Vagina (tissue), 2 donors: Measurements from ENCODE around the gene HPF1. TPM values are rescaled to one million over a fixed set of nuclear protein-coding genes. Genes with fewer than 3 reads are reported as not detected.
"Not testable (repeated sequence)": the region's sequence is repeated elsewhere in the genome, so short reads cannot be mapped to it uniquely, and the experiment has no call there.

ENCODE experiments used
- DNase-seq, 2 donors: peaks; one replicate each; pipeline ENCODE4 v3.0.0-alpha.2; 2017; ENCODE audit errors: extremely low spot score in 2 of 2
- H3K27ac ChIP-seq: fragments of 200-600 bp; sonication (generic); one replicate; pipeline ENCODE4 v1.5.1; 2019
- H3K27me3 ChIP-seq: fragments of 200-600 bp; sonication (generic); one replicate; pipeline ENCODE4 v1.5.1; 2019
- H3K36me3 ChIP-seq, 2 donors: fragments of 200-600 bp; sonication (generic); one replicate each; pipeline ENCODE4 v1.5.1; 2017 to 2019
- H3K4me1 ChIP-seq: fragments of 200-600 bp; sonication (generic); one replicate; pipeline ENCODE4 v1.5.1; 2019
- H3K4me3 ChIP-seq, 2 donors: fragments of 200-600 bp; sonication (generic); 1 replicate in 1 of 2; 2 replicates in 1 of 2; pipeline ENCODE4 v1.5.1; 2016 to 2019
- H3K9me3 ChIP-seq: fragments of 200-600 bp; sonication (generic); one replicate; pipeline ENCODE4 v1.5.1; 2019
- CTCF ChIP-seq, 3 experiments: fragments of 450-650 bp in 2 of 3; fragments of 200-600 bp in 1 of 3; sonication (generic) in 1 of 3; IDR thresholded peaks; one replicate each; pipeline ENCODE4 v1.5.1; 2017 to 2019; ENCODE audit warnings: antibody characterized with exemption in 3 of 3, mild to moderate bottlenecking in 2 of 3, moderate library complexity in 2 of 3
- POLR2A ChIP-seq, 2 donors: fragments of 450-650 bp; IDR thresholded peaks; one replicate each; pipeline ENCODE4 v1.6.1; 2017; ENCODE audit warnings: antibody characterized with exemption in 2 of 2, mild to moderate bottlenecking in 2 of 2, moderate library complexity in 2 of 2
- POLR2AphosphoS5 ChIP-seq, 2 donors: sonication (generic); formaldehyde crosslinking; IDR thresholded peaks; one replicate each; pipeline ENCODE4 v1.9.0; 2017; ENCODE audit warnings: antibody characterized with exemption in 2 of 2, mild to moderate bottlenecking in 2 of 2, low read depth in 1 of 2; ENCODE audit not compliant: insufficient read depth in 1 of 2
- intact Hi-C: fragments of 100-400 bp; cut with DNase I; formaldehyde crosslinking; loops from one replicate; pipeline ENCODE4 v1.15.1; 2023
- total RNA-seq: library from RNA; depleted of rRNA; stranded (reverse); fragments of >200 nt; gene quantifications from one replicate; pipeline ENCODE4 v1.2.3, GENCODE V29; 2016

Gene HPF1
- total RNA-seq, 1 donor from 2014 or later: 15.2 TPM

- Histone ChIP-seq H3K36me3 (no peaks in the 10 kb centered on the region), H3K27me3 (no peaks in the 10 kb centered on the region), H3K4me3 (peak overlapping the region; percentile 21 to 28), H3K9me3 (no peaks in the 10 kb centered on the region), H3K4me1 (peaks cover 9% of the 10 kb centered on the region), H3K27ac (no peak overlapping the region)
- intact Hi-C loops: no loop called here
- TF ChIP-seq POLR2A (IDR thresholded peaks at IDR 0.05) (no peak), POLR2AphosphoS5 (IDR thresholded peaks at IDR 0.05; ENCODE audit: insufficient read depth in 1 of 2, low read depth in 1 of 2) (no peak), CTCF (IDR thresholded peaks at IDR 0.05) (no peak)
- no peak for DNase-seq
Measured at GRCh38 chr4:169774466-169775445, 17.0 kb upstream of the HPF1 start.

GRCh38 chr4:169773889-169774288 lies 16.1 kb upstream of the HPF1 start:
- H3K27ac ChIP-seq: no peak overlapping the region
- peaks cover 9% of the 10 kb centered on the region for H3K4me1 ChIP-seq
- intact Hi-C loops: no loop called here
- no peak overlapping the region for H3K4me3 ChIP-seq
- H3K36me3 ChIP-seq: no peaks in the 10 kb centered on the region
- no peak for TF ChIP-seq POLR2AphosphoS5 (IDR thresholded peaks at IDR 0.05; ENCODE audit: insufficient read depth in 1 of 2, low read depth in 1 of 2)
- no peak for TF ChIP-seq CTCF (IDR thresholded peaks at IDR 0.05)
- TF ChIP-seq POLR2A (IDR thresholded peaks at IDR 0.05): no peak
- H3K9me3 ChIP-seq: no peaks in the 10 kb centered on the region
- DNase-seq: no peak
- H3K27me3 ChIP-seq: no peaks in the 10 kb centered on the region

- H3K36me3 ChIP-seq, intact Hi-C loops, DNase-seq, H3K4me1 ChIP-seq, H3K9me3 ChIP-seq, H3K4me3 ChIP-seq, H3K27me3 ChIP-seq: not testable (repeated sequence)
- H3K27ac ChIP-seq: peak overlapping the region; percentile 66
Measured at GRCh38 chr4:169771556-169772080, 13.9 kb upstream of the HPF1 start.

GRCh38 chr4:169770416-169770815 lies 12.7 kb upstream of the HPF1 start:
- TF ChIP-seq CTCF (IDR thresholded peaks at IDR 0.05) (no peak), POLR2AphosphoS5 (IDR thresholded peaks at IDR 0.05; ENCODE audit: insufficient read depth in 1 of 2, low read depth in 1 of 2) (no peak), POLR2A (IDR thresholded peaks at IDR 0.05) (no peak)

GRCh38 chr4:169768385-169768784 lies 10.6 kb upstream of the HPF1 start:
- no peak for DNase-seq
- Histone ChIP-seq H3K4me3 (no peak overlapping the region), H3K9me3 (no peaks in the 10 kb centered on the region), H3K36me3 (no peaks in the 10 kb centered on the region), H3K27ac (no peak overlapping the region), H3K4me1 (no peaks in the 10 kb centered on the region), H3K27me3 (no peaks in the 10 kb centered on the region)
- intact Hi-C loops: no loop called here
- TF ChIP-seq POLR2A (IDR thresholded peaks at IDR 0.05): no peak
- TF ChIP-seq POLR2AphosphoS5 (IDR thresholded peaks at IDR 0.05; ENCODE audit: insufficient read depth in 1 of 2, low read depth in 1 of 2): no peak
- TF ChIP-seq CTCF (IDR thresholded peaks at IDR 0.05): no peak

More at GRCh38 chr4:169770416-169770815, 12.7 kb upstream of the HPF1 start:
- Histone ChIP-seq H3K36me3 (no peaks in the 10 kb centered on the region), H3K4me1 (peaks cover 9% of the 10 kb centered on the region), H3K27ac (peak overlapping the region; percentile 66), H3K9me3 (no peaks in the 10 kb centered on the region), H3K4me3 (no peak overlapping the region), H3K27me3 (no peaks in the 10 kb centered on the region)
- intact Hi-C loops: no loop called here
- DNase-seq: no peak
